ENCODE data around the gene ZAP70. TPM values are rescaled to one million over a fixed set of nuclear protein-coding genes. Genes with fewer than 3 reads are reported as not detected.
"Not testable (repeated sequence)": the region's sequence is repeated elsewhere in the genome, so short reads cannot be mapped to it uniquely, and the experiment has no call there.

Gene ZAP70
- total RNA-seq, result 100 to 1,000 TPM; 286 to 338 TPM

DNA sequence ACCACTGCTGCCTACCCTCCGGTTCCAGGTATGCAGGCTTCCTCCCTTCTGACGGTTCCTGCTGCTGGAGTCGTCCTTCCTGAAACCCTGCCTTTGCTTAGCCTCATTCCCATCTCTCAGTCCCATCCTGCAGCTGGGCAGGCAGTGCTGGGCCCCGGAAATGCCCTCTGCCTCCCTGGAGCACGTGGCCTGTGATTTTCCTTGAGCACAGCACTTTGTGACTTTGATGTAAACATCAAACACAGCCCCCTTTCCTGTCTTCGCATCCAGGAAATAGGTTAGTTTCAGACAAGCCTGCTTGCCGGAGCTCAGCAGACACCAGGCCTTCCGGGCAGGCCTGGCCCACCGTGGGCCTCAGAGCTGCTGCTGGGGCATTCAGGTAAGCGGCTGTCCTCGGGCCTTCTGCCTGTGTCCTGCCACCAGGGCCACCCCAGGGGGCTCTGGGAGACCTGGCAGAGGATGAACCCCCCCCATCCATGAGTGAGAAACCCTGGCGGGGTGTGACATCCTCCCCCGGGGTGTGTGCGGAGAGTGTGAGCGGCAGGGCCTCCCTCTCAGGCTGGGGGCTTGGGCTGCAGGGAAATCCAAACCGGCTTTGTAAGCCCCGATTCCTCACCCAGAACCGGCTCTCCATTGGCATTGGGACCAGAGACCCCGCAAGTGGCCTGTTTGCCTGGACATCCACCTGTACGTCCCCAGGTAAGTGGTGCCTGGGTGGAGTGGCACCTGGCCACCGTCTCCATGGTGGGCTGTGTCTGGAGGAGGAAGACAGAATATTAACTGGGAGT is at the start of gene ZAP70:
Gene ZAP70 (plus strand): TSS at position 281 of the 788 bp plus-strand sequence. CDS start 10,461 bp downstream, outside the sequence.
- peaks cover 37% of the 10 kb centered on the region for H3K36me3 Mint-ChIP-seq
- peaks cover 70% of the 10 kb centered on the region for H3K4me1 Mint-ChIP-seq
- H3K4me3 Mint-ChIP-seq, result peak within 1 kb of the TSS; percentile 83
- DNase-seq (peak; percentile 81), ATAC-seq (peak; percentile 64)
- H3K27me3 Mint-ChIP-seq, result no peaks in the 10 kb centered on the region
- CTCF ChIA-PET, result interaction anchor here (0.8 to 24.7 kb wide), 12 partner anchors 8 to 123 kb away, joined by 3 to 621 read pairs (median 6); partner anchors contain the start of genes ACTR1B, ANKRD36B and COX5B
- H3K9me3 Mint-ChIP-seq (ENCODE audit: low read depth), result no peaks in the 10 kb centered on the region
- H3K27ac Mint-ChIP-seq, result peak within 1 kb of the TSS; percentile 100

DNA sequence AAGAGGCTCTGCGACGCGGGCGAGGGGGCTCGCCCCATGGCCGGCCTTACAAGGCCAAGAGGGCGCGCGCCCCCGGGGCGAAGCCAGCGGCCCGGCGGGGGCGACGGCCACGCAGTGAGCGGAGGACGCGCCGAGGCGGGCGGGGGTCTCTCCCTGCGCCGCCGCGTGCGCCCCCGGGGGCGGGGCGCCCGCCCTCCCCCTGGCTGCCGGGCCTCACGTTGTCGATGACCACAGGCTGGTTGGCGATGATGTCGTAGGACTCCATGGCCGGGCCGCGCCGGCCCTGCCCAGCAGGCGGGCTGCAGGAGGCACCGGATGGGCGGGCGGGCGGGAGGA is 49.8 kb upstream of the ZAP70 start:
- H3K36me3 Mint-ChIP-seq, result peaks cover 13% of the 10 kb centered on the region
- CTCF ChIA-PET, result interaction anchor here (0.7 to 8.2 kb wide), 14 partner anchors 10 to 338 kb away, joined by 3 to 102 read pairs (median 7); partner anchors contain the start of genes COX5B and ZAP70
- H3K4me3 Mint-ChIP-seq, result peak overlapping the region; percentile 91
- peaks cover 34% of the 10 kb centered on the region for H3K4me1 Mint-ChIP-seq
- H3K27me3 Mint-ChIP-seq, result no peaks in the 10 kb centered on the region
- no peaks in the 10 kb centered on the region for H3K9me3 Mint-ChIP-seq (ENCODE audit: low read depth)
- ATAC-seq (no peak), DNase-seq (no peak)
- peak overlapping the region; percentile 99 for H3K27ac Mint-ChIP-seq

DNA sequence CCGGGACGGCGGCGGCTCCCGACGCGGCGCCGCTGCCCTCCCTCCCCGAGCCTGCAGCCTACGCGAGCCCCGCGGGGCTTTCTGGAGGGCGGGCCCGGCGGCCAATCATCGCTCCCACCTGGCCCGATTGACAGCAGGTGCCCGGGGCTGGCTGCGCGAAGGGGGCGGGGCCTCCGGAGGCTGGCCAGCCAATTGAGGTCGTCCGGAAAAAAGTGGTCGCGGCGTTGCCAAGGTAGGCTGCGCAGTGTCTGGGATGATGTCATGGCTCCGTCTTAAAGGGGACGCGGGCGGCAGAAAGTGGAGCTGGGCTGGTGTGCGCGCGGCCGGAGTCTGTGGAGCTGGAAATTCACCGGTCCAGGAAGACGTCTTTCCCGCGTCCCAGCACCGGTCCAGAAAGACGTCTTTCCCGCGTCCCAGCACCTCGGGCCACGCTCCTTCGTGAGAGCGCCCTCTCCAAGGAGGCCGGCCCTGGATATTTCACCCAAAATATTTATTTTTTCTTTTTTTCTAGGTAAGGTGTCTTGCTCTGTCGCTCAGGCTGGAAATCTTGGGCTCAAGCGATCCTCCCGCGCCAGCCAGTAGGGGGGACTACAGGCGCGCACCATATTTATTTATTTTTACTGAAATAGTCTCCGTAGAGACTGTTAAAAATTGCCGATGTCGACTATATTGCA is 49.3 kb upstream of the ZAP70 start, which contains the start of gene ACTR1B:
Gene ACTR1B (minus strand): TSS at position 83 of the 674 bp plus-strand sequence. CDS start 154 bp downstream, outside the sequence.
- Mint-ChIP-seq H3K4me1 (peaks cover 34% of the 10 kb centered on the region), H3K27me3 (no peaks in the 10 kb centered on the region), H3K4me3 (peak within 1 kb of the TSS; percentile 91), H3K9me3 (ENCODE audit: low read depth) (no peaks in the 10 kb centered on the region), H3K27ac (peak within 1 kb of the TSS; percentile 99), H3K36me3 (peaks cover 11% of the 10 kb centered on the region)
- ATAC-seq (peak; percentile 88), DNase-seq (peak; percentile 99)
- CTCF ChIA-PET, result interaction anchor here (0.7 to 8.2 kb wide), 14 partner anchors 9 to 337 kb away, joined by 3 to 102 read pairs (median 4); partner anchors contain the start of genes COX5B and ZAP70

DNA sequence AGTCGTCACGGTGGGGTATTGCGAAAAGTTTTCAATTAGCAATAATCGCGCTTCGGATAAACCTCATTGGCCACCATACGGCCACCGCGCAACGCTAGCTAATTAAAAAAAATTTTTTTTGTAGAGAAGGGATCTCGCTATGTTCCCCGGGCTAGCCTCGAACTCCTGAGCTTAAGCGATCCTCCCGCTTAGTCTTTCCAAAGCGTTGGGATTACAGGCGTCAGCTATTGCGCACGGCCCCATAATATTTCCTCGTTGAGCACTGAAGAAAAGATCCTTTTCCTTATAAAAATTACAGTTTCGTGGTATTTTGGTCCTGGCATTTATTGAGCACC is 48.8 kb upstream of the ZAP70 start:
- Mint-ChIP-seq H3K4me1 (peaks cover 34% of the 10 kb centered on the region), H3K36me3 (peaks cover 11% of the 10 kb centered on the region), H3K27ac (peak overlapping the region; percentile 96), H3K4me3 (peak overlapping the region; percentile 89), H3K27me3 (no peaks in the 10 kb centered on the region), H3K9me3 (ENCODE audit: low read depth) (no peaks in the 10 kb centered on the region)
- CTCF ChIA-PET, result interaction anchor here (0.8 to 8.2 kb wide), 13 partner anchors 9 to 83 kb away, joined by 3 to 102 read pairs (median 4); partner anchors contain the start of genes COX5B and ZAP70
- no peak for ATAC-seq
- no peak for DNase-seq

DNA sequence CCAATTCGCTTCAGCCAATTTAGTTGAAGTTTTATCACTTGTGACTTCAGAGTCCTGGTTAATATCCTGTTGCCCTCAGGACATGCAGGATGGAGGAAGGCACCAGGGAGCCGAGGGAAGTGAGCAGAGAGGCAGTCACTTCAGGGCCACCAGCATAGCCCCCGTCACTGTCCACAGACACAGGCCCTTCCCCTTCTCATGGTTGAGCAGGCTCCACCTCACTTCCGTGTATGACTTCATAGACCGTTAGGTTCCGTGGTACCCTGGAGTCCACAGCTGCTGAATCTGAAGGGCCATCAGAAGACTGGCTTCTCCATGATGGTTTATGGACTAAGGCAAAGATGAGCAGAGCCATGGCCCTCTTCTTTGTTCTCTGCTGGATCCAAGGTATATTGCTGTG is 43.9 kb upstream of the ZAP70 start, which contains the start of gene C2orf92:
Gene C2orf92 (plus strand): TSS at position 266 of the 400 bp plus-strand sequence. CDS start 76 bp downstream, at position 342.
- Mint-ChIP-seq H3K4me3 (no peak within 1 kb of the TSS), H3K36me3 (no peaks in the 10 kb centered on the region), H3K9me3 (ENCODE audit: low read depth) (no peaks in the 10 kb centered on the region), H3K4me1 (peaks cover 29% of the 10 kb centered on the region), H3K27me3 (no peaks in the 10 kb centered on the region), H3K27ac (no peak within 1 kb of the TSS)
- no peak for ATAC-seq
- CTCF ChIA-PET, result interaction anchor here (1.1 to 1.5 kb wide), 3 partner anchors 11 to 79 kb away, joined by 3 to 7 read pairs (median 6); no protein-coding TSS in a partner anchor
- no peak for DNase-seq

DNA sequence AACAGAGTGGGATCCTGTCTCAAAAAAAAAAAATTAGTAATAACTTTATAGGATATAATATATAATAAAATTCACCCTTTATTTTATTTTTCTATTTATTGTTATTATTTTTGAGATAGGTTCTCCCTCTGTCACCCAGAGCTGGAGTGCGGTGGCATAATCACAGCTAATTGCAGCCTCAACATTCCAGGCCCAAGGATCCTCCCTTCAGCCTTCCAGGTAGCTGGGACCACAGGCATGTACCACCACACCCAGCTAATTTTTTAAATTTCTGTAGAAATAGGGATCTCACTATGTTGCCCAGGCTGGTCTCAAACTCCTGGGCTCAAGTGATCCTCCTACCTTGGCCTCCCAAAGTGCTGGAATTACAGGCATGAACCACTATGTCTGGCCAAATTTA is 42.9 kb upstream of the ZAP70 start:
- Mint-ChIP-seq H3K4me3 (no peak overlapping the region), H3K4me1 (peaks cover 22% of the 10 kb centered on the region), H3K27me3 (no peaks in the 10 kb centered on the region), H3K36me3 (no peaks in the 10 kb centered on the region), H3K27ac (no peak overlapping the region), H3K9me3 (ENCODE audit: low read depth) (no peaks in the 10 kb centered on the region)
- no peak for DNase-seq
- CTCF ChIA-PET, result interaction anchor here (1.1 to 1.5 kb wide), 3 partner anchors 9 to 80 kb away, joined by 3 to 7 read pairs (median 6); no protein-coding TSS in a partner anchor
- ATAC-seq, result no peak

DNA sequence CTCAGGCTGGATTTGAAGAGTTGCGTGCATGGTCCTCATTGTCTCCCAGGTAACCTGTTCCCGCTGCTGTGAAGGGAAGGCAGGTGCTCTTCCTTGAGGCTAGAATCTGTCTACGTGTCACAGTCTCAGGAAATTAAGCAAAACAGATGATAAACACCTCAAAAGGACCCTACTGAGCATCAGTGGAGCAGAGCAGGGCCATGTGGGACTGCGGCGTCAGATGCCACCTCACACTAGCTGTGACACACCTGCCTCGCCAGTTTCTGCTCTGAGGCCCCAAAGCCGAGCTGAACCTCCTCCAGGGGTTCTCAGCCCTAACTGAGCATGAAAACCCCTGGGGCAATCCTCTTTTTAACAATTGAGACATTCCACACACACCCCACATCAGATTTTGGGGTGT is 41.9 kb upstream of the ZAP70 start:
- CTCF ChIA-PET, result no interaction called here
- ATAC-seq (no peak), DNase-seq (no peak)
- peaks cover 29% of the 10 kb centered on the region for H3K4me1 Mint-ChIP-seq
- H3K36me3 Mint-ChIP-seq, result no peaks in the 10 kb centered on the region
- no peak overlapping the region for H3K27ac Mint-ChIP-seq
- H3K27me3 Mint-ChIP-seq, result no peaks in the 10 kb centered on the region
- no peak overlapping the region for H3K4me3 Mint-ChIP-seq
- H3K9me3 Mint-ChIP-seq (ENCODE audit: low read depth), result no peaks in the 10 kb centered on the region

DNA sequence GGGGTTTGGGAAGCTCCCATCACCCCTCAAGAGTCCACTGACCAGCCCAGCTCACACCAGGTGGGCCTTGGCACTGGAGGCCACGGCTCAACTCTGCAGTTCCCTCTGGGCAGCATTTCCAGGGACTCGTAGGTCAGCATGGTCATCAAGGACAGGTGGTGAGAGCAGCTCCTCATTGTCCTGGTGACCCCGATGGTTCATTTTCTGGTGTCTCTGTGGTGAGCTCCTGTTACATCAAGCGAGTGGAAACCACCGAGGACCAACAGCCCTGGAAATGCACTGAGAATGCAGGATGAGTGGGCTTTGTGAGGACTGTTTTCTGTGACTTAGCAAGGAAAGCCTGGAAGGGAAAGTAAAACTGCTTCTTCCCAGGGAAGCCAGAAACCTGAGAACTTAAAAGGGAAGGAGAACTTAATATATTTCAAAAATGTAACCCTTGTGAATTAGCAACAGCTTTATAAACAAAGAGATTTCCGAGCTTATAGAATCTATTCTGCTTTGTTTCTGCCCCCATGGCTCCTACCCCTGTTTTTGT is 40.7 kb upstream of the ZAP70 start:
- not testable (repeated sequence) for H3K4me3 Mint-ChIP-seq; H3K9me3 Mint-ChIP-seq (ENCODE audit: low read depth); H3K36me3 Mint-ChIP-seq; DNase-seq; ATAC-seq; H3K27ac Mint-ChIP-seq; H3K27me3 Mint-ChIP-seq
- peaks cover 33% of the 10 kb centered on the region for H3K4me1 Mint-ChIP-seq
- CTCF ChIA-PET, result interaction anchor here (0.9 to 2.0 kb wide), 5 partner anchors 8 to 82 kb away, joined by 3 to 9 read pairs (median 4); partner anchors contain the start of genes ACTR1B and COX5B

DNA sequence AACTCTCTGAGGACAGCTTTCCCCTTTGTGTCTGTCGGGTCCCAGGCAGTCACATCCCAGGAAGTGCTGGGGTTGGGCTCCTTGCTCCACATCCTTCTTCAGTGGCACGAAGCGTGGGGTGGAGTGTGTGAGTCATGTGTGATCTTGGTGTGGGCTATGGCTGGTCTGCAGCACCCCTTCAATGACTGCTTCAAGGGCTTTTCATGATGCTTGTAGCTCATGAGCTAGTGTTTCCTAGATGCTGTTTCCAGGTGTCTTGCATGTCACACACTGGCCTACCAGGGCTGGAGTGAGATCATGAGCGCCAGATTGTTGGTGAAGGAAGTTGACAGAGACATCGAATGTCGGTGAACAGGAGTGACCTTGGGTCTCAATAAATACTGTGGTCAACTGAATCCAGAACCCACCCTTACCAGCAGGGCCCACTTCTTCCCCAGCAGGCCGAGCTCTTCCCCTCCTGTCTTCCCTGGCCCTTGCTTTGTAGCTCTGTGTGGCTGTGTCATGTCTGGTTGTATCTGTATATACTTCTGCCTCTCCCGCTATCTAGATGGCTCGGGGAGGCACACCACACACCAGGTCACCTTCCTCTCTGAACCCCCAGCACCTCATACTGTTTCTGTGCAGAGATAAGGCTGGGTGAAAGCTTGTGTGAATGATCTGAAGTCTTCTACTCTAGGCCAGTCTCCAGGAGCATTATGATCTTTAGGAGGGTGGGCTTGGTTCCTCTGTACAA is 40.0 kb upstream of the ZAP70 start:
- peaks cover 35% of the 10 kb centered on the region for H3K4me1 Mint-ChIP-seq
- H3K4me3 Mint-ChIP-seq, result no peak overlapping the region
- H3K9me3 Mint-ChIP-seq (ENCODE audit: low read depth), result no peaks in the 10 kb centered on the region
- H3K27me3 Mint-ChIP-seq, result no peaks in the 10 kb centered on the region
- ATAC-seq (peak; percentile 62), DNase-seq (peak; percentile 57)
- H3K36me3 Mint-ChIP-seq, result no peaks in the 10 kb centered on the region
- CTCF ChIA-PET, result interaction anchor here (0.9 to 2.0 kb wide), 5 partner anchors 9 to 83 kb away, joined by 3 to 9 read pairs (median 4); partner anchors contain the start of genes ACTR1B and COX5B
- H3K27ac Mint-ChIP-seq, result peak overlapping the region; percentile 41

DNA sequence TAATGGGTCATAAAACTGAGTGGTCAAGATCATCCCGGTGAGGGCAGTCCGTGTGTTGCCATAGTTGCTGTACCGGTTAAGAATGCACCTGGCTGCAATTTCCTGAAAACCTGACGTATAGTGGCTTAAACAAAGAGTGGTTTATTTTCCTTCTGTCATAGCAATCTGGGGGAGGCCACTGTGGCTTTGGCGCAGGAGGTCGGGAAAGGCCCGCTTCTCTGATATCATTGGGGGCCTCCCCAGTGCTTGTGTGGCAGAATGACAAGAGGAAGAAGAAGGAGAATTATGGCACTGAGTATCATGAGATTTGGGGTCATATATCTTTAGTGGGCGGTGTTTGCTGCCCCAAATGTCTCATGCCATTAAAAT is 39.5 kb upstream of the ZAP70 start:
- H3K27me3 Mint-ChIP-seq, result no peaks in the 10 kb centered on the region
- no peak overlapping the region for H3K4me3 Mint-ChIP-seq
- H3K9me3 Mint-ChIP-seq (ENCODE audit: low read depth), result no peaks in the 10 kb centered on the region
- no peaks in the 10 kb centered on the region for H3K36me3 Mint-ChIP-seq
- no peak for DNase-seq
- peaks cover 35% of the 10 kb centered on the region for H3K4me1 Mint-ChIP-seq
- H3K27ac Mint-ChIP-seq, result peak overlapping the region; percentile 41
- CTCF ChIA-PET, result interaction anchor here (1.4 to 2.0 kb wide), 3 partner anchors 9 to 83 kb away, joined by 3 to 9 read pairs (median 6); partner anchors contain the start of gene ACTR1B
- ATAC-seq, result peak; percentile 25

DNA sequence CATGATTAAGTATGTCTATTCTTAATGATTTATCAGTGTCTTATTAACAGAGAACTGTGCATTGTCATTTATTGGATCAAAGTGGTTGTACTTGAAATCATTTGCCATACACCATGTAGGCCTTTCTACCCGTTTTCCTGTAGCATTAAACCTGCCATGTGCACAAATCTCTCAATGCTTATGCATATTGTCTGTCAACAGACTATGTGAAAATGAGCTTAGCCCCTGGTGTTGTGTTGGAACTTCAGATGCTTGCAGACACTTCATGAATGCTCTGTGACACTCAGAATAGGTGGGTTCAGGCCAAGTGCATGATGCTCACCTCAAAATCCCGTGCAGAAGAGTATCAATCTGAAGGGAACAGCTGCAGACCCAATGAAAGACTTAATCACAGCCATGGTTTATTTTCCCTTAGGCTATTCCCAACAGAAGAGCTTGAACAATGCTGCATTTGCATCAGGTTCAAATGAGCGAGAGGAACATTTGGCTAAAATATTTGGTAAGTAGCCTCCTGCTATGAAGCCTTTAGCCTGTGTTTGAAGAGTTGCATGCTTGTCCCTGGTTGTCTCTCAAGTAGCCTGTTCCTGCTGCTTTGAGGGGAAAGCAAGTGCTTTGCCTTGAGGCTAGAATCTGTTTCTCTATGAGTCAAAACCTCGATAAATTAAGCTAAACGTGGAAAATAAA is 37.8 kb upstream of the ZAP70 start:
- Mint-ChIP-seq H3K27me3 (no peaks in the 10 kb centered on the region), H3K4me1 (peaks cover 35% of the 10 kb centered on the region), H3K27ac (no peak overlapping the region), H3K4me3 (no peak overlapping the region), H3K36me3 (no peaks in the 10 kb centered on the region), H3K9me3 (ENCODE audit: low read depth) (no peaks in the 10 kb centered on the region)
- no peak for ATAC-seq
- DNase-seq, result no peak
- CTCF ChIA-PET, result interaction anchor here (1.6 to 3.0 kb wide), 4 partner anchors 13 to 85 kb away, joined by 6 to 9 read pairs (median 8); no protein-coding TSS in a partner anchor

DNA sequence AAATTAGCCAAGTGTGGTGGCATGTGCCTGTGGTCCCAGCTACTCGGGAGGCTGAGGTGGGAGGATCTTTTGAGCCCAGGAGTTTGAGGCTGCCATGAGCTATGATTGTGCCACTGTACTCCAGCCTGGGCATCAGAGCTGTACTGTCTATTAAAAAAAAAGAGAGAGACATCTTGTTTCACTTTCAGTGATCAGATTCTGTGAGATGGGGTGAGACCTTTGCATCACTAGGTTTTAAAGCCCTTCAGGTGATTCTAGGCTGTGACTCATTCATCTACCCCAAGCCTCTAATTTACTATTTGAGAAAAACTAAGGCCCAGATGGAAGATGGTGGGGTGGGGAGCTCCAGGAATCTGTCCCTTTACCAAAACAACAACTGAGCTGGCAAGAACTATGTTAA is 36.8 kb upstream of the ZAP70 start:
- ATAC-seq (peak; percentile 61), DNase-seq (no peak)
- H3K9me3 Mint-ChIP-seq (ENCODE audit: low read depth), result no peaks in the 10 kb centered on the region
- no peak overlapping the region for H3K27ac Mint-ChIP-seq
- H3K4me3 Mint-ChIP-seq, result no peak overlapping the region
- H3K4me1 Mint-ChIP-seq, result peaks cover 35% of the 10 kb centered on the region
- CTCF ChIA-PET, result interaction anchor here (0.6 to 3.0 kb wide), 5 partner anchors 8 to 23 kb away, joined by 3 to 9 read pairs (median 7); partner anchors contain the start of gene ACTR1B
- peaks cover 3% of the 10 kb centered on the region for H3K27me3 Mint-ChIP-seq
- no peaks in the 10 kb centered on the region for H3K36me3 Mint-ChIP-seq

Measured in activated CD8-positive, alpha-beta memory T cell treated with anti-CD3 and anti-CD28 coated beads, Interleukin-2, amount 10 ng/mL, durations not matched to agents 7 days and 5 days (primary cell).